NOMO-1 (cell line): ENCODE results near the gene ARHGEF17.

Experiments
- DNase-seq, 2 experiments: peaks; one replicate each; lab custom pipeline; 2025; ENCODE audit not compliant: unreplicated experiment in 2 of 2; lab: John Stamatoyannopoulos, UW

The ARHGEF17 gene

DNA sequence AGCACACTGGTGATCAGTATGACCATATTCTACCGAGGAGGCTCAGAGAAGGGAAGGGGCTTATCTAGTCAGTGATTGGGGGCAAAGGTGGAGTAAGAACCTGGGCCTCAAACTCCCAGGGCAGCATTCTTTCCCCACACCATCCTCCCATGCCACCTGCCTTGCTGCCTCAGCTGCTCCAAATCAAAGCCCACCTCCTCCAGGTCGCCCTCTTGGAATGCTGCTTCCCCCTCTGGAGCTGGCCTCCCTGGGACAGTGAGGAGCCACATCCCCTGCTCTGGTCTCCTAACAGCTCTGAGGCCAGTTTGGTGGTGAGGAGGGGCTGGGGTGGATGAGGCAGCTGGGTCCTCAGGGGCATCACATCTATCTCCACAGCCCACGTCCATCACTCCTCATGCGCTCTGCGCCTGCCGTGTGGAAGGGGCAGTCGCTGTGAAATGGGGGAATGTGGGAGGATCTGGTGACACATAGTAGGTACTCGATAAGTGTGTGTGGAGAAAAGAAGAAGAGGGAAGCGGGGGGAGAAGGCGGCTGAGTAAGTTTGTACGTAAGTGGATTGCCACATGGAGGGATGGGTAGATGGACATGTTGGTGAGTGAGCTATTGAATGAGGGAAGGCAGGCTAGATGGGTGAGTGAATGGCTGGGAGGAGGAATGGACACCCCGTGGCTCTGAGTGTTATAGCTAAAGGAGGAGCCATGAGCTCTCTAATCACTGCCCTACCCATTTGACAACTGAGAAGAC, 16.1 kb upstream of the ARHGEF17 start:
- DNase-seq = no peak

DNA sequence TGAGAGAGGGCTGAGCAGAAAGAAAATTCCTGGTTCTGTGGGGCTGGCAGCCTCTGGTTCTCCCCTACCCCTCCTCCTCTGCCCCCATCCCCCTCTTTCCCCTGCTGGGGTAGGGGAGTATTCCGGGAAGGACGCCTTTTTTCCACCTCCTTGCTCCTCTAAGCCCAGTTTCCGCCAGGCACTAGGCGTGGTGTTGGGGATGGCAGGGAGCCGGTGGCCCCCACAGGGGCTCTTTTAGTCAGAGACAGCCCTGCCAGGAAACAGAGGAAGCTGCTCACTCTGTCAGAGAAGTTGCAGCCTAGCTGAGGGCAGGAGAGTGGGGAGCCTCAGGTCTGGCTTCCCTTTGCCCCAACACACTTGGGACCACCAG, 15.6 kb upstream of the ARHGEF17 start:
- DNase-seq = no peak

DNA sequence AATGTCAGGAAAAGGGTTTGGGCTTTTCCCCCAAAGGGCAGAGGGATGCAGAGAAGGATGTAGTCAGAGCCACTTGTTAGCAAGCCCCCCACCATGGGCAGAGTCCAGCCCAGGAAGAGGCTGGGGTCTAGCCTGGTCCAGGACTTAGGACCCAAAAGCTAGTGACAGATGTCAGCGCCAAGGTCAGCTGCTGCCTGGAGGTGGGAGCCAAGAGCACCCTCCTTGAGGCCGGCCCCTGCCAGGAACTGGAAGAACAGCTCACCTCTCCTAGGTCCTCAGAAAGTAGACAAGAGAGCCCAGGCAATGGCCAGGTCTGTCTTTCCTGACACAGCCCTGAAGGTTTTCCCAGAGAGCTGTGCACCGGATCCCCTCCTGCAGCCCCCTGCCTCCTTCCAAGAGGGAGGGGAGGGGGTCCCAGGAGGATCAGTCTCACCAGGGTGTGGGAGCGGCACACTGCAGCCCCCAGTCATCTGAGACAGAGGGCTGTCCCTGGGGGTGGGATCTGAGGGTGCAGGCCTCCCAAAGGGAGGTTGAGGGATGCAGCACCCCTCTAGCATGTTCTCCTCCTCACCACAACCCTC, 14.6 kb upstream of the ARHGEF17 start:
- DNase-seq = no peak

DNA sequence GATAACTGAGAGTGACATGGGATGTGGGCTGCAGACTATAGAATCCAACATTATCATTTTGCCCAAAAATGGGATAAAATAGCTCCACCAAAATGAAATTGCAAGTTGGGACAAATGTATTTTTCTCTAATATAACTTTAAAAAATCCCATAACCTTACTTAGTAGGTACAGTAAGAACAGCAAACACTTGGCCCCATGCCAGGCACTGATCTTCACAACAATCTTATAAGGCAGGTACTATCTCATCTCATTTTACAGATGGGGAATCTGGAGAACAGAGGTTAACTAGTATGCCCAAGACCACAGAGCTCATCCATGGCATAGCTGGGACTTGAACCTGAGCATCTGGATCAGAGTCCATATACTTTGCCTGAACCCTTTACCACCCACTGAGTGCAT, 13.5 kb upstream of the ARHGEF17 start:
- DNase-seq = no peak

DNA sequence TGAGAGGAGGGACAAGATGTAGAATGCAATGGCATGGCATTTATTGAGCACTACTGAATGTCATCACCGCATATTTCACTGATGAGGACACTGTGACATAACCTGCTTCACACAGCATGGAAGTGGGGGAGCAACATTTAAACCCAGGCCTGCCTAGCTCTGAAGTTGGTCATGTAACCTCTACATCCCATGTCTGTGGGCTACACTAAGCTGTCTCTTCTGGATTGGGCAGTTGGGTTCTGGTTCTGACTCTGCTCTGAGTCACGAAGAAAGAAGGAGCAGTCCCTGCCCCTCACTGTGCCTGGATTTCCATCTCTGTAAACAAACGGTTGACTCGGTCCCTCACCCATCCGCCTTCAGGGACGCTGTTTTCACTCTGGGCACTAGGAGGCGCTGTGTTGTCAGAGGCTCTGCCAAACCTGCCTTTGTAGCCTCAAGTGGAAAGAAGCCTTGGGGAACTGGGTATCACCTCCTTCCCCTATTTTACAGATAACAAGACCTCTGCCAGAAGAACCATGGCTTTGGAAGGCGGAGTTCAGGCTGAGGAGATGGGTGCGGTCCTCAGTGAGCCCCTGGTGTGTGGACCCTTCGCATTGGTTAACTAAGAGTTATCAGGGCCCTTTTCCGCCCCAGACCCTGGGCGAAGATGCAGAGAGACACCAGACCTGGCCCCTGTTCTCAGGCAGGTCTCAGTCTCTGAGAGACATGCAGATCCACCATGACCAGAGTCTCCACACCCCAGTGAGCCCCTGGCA, 12.7 kb upstream of the ARHGEF17 start:
- DNase-seq = peak; percentile 72 to 76

DNA sequence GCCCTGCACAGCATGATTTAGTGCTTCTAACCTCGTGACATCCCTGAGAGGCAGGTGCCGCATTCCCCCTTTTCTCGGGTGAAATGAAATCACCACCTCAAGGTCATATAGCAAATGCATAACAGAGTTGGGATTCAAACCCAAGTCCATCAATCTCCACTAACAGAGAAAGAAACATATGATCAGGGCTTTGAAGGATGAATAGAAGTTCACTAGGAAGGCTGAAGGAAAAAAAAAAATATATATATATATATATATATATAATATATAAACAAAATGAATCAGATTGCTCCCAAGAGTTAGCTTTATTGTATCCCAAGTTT, 12.1 kb upstream of the ARHGEF17 start:
- no peak for DNase-seq

DNA sequence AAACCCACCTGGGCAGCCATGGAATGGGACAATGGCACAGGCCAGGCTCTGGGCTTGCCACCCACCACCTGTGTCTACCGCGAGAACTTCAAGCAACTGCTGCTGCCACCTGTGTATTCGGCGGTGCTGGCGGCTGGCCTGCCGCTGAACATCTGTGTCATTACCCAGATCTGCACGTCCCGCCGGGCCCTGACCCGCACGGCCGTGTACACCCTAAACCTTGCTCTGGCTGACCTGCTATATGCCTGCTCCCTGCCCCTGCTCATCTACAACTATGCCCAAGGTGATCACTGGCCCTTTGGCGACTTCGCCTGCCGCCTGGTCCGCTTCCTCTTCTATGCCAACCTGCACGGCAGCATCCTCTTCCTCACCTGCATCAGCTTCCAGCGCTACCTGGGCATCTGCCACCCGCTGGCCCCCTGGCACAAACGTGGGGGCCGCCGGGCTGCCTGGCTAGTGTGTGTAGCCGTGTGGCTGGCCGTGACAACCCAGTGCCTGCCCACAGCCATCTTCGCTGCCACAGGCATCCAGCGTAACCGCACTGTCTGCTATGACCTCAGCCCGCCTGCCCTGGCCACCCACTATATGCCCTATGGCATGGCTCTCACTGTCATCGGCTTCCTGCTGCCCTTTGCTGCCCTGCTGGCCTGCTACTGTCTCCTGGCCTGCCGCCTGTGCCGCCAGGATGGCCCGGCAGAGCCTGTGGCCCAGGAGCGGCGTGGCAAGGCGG, 11.4 kb upstream of the ARHGEF17 start:
- DNase-seq = no peak

DNA sequence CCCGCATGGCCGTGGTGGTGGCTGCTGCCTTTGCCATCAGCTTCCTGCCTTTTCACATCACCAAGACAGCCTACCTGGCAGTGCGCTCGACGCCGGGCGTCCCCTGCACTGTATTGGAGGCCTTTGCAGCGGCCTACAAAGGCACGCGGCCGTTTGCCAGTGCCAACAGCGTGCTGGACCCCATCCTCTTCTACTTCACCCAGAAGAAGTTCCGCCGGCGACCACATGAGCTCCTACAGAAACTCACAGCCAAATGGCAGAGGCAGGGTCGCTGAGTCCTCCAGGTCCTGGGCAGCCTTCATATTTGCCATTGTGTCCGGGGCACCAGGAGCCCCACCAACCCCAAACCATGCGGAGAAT, 10.9 kb upstream of the ARHGEF17 start:
- no peak for DNase-seq

DNA sequence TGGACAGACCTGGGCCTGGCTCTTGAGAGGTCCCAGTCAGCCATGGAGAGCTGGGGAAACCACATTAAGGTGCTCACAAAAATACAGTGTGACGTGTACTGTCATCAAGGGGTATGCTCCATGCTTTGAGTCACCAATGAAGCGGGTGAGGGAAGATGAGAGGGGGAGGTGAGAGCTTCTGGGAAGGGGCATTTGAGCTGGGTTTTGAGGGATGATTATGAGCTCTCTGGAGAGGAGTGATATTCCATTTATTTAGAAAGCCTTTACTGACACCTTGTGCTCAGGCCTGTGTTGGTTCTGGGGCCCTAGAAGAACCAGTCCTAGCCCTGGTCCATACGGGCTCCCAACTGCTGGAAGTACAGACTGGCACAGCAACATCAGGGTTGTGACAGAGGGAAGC, 10.4 kb upstream of the ARHGEF17 start:
- DNase-seq = no peak

DNA sequence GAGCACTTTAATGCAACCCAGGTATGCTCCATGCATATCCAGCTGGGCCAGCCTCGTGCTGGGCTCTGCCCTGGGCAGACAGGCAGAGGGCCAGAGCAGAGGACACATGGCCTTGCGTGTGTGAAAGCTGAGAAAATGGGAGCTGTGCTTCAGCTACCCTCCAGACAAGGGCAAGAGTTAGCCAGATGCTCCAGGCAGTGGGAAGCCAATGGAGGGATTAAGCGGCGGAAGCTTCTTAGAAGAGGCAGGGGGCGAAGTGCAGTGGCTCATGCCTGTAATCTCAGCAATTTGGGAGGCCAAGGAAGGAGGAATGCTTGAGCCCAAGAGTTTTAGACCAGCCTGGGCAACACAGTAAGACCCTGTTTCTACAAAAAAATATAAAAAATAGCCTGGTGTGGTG, 9.8 kb upstream of the ARHGEF17 start:
- no peak for DNase-seq

DNA sequence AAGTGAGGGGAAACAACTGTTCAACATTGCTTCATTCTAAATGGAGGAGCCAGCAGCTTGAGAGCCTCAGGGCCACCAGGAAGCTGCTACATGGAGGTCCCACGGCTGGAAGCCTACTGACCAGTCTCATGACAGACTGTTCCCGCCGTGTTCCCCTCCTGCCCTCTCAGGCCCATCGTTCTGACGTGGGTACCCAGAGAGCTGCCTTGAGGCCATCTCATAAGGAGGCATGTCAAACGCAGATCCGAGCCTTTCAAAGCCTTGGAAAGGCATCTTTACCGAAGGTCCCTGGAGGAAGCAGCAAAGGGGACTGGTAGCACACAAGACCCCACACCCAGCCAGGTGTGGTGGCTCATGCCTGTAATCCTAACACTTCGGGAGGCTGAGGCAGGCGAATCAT, 8.3 kb upstream of the ARHGEF17 start:
- no peak for DNase-seq

DNA sequence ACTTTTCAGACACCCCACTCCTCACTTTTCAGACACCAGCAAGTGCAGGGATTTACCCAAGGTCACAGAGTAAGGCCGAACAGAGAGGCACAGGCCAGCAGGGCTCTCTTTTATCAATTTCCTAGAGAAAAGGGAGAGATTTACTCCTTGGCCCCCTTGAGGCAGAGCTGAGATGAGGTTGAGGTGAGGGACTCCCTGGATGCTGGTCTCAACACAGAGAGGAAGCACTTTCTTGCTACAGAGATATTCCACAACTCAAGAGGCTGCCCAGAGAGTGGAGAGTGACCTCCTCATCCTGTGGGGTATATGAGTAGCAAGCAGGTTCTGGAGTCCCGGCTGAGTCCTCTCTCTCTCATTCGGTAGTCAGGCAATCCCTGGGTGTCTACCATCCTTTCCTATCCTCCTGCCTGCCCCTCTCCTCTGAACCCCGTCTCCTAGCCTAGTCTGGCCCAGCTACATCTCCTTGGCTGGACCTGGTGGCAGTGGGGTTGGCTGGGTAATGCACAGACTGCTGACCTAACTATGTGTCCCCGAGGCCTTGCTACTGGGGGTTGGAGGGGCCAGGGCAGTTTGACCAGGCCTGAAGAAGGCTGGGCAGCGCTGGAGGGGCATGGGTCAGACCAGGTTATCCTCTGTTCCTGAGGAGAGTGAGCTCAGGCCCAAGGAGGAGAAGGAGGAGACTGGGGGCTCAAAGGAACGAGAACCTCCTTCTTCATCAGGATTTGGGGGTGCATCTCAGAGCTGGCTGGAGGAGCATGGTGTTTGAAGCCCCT, 1.8 kb upstream of the ARHGEF17 start:
- DNase-seq = no peak

DNA sequence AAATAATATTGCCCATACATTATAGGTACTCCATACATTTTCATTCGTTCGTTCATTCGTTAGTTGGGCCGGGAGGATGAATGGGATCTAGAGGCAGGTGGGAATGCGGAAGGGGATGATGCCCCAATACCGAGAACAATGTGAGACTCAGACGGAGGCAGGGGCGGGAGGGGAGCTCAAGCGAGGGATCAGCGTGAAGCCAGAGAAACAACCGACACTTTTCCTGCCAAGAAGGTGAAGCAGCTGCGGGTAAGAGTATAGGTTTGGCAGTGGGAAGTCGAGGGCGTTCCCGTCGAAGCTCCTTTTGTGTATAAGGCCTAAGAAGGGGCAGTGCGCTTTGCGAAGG, 1.1 kb upstream of the ARHGEF17 start:
- DNase-seq = no peak

DNA sequence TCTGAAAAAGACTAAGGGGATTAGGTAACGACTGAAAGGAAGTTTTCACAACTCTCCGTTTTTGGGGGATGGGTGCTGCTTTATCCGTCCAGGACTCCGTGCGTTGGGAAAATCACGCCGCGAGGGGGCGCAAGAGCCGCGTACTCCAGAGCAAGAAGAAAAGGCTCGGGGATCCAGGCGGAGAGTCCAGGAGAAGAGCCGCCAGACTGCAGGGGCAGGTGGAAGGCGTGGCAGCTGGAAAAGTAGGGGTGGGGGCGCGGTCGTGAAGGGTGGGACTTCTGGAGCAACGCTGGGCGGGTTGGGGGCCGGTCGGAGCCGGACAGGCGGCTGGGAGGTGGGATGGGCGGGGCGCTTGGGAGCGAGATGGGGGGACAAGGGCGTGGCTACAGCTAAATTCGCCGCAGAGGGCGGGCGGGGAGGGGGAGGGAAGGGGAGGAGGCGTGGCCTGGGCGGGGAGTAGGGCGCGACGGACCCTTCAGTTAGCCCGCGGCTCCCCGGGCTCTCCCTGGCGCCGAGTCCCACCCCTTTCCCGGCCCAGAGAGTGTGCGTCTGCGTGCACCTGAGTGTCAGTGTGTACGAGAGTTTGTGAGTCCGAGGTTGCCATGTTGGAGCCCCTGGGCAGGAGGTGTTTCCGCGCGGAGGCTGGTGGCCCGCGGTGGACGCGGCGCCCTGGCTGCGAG, 613 bp upstream of the ARHGEF17 start:
- peak; percentile 94 to 96 for DNase-seq

DNA sequence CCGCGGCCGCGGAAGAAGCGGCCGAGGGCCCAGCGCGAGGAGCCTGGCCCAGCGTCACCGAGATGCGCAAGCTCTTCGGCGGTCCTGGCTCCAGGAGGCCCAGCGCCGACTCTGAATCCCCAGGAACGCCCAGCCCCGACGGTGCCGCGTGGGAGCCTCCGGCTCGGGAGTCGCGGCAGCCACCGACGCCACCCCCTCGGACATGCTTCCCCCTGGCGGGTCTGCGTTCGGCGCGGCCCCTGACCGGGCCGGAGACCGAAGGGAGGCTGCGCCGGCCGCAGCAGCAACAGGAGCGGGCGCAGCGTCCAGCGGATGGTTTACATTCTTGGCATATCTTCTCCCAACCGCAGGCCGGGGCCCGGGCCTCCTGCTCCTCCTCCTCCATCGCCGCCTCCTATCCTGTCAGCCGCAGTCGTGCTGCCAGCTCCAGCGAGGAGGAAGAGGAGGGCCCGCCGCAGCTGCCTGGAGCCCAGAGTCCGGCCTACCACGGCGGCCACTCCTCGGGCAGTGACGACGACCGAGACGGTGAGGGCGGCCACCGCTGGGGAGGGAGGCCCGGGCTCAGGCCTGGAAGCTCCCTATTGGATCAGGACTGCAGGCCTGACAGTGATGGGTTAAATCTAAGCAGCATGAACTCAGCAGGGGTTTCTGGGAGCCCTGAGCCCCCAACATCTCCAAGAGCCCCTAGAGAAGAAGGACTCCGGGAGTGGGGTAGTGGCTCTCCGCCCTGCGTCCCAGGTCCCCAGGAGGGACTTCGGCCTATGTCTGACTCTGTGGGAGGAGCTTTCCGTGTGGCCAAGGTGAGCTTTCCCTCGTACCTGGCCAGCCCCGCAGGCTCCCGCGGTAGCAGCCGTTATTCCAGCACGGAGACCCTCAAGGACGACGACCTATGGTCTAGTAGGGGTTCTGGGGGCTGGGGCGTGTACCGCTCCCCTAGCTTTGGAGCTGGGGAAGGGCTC, 1.2 kb downstream of the ARHGEF17 start:
- DNase-seq = peak in 1 of 2 experiments; percentile 16

DNA sequence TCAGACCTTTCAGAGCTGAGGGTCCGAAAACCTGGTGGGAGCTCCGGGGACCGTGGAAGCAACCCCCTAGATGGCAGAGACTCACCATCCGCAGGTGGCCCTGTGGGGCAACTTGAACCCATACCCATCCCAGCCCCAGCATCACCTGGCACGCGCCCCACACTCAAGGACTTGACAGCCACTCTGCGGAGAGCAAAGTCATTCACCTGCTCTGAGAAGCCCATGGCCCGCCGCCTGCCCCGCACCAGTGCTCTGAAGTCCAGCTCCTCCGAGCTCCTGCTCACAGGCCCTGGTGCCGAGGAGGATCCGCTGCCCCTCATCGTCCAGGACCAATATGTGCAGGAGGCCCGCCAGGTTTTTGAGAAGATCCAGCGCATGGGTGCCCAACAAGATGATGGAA, 2.0 kb downstream of the ARHGEF17 start:
- DNase-seq = no peak

DNA sequence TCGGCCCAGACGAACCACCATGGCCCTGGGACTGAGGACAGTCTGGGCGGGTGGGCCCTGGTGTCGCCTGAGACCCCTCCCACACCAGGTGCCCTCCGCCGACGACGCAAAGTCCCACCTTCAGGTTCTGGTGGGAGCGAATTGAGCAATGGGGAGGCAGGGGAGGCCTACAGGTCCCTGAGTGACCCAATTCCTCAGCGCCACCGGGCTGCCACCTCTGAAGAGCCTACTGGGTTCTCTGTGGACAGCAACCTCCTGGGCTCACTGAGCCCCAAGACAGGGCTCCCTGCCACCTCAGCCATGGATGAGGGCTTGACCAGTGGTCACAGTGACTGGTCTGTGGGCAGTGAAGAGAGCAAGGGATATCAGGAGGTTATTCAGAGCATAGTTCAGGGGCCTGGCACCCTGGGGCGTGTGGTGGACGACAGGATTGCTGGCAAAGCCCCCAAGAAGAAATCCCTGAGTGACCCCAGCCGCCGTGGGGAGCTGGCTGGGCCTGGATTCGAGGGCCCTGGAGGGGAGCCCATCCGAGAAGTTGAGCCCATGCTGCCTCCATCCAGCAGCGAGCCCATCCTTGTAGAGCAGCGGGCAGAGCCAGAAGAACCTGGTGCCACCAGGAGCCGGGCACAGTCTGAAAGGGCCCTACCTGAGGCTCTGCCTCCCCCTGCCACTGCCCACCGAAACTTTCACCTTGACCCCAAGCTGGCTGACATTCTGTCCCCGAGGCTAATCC, 2.8 kb downstream of the ARHGEF17 start:
- no peak for DNase-seq

DNA sequence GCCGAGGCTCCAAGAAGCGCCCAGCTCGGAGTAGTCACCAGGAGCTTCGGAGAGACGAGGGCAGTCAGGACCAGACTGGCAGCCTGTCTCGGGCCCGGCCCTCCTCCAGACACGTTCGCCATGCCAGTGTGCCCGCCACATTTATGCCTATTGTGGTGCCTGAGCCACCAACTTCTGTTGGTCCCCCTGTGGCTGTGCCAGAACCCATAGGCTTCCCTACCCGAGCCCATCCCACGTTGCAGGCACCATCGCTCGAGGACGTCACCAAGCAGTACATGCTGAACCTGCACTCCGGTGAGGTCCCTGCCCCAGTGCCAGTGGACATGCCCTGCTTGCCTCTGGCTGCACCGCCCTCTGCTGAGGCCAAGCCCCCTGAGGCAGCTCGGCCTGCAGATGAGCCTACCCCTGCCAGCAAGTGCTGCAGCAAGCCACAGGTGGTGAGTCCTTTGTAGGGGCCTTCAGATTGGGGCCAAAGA, 3.4 kb downstream of the ARHGEF17 start:
- no peak for DNase-seq

DNA sequence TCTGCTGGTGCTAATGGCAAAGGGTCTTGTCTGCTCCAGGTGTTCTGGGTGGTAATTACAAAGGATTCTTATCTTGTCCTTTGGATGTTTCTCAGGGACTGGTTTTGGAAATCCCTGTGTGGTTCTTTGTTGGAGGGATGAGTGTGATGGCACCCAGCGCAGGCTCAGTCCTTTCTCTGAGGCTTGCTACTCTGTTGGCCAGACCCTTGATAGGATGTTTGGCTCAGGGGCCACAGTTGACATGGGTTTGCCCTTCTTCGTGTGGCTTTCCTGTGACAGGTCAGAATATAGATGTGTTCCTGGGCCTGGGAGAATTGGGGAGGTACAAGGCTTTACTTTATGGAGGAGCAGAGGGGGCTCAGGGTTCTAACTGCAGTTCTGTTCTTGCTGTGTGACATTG, 4.0 kb downstream of the ARHGEF17 start:
- DNase-seq = no peak
